K562 (cell line): ENCODE results near the gene SUMO3. TPM values are rescaled to one million over a fixed set of nuclear protein-coding genes. Genes with fewer than 3 reads are reported as not detected.
A peak's percentile ranks its signal among the peaks of the same experiment; 100 is the strongest.

Experiments
- ATF6 ChIP-seq: sonication (generic); formaldehyde crosslinking; IDR thresholded peaks from 2 replicates; pipeline ENCODE4 v1.4.0; 2020; ENCODE audit warnings: mild to moderate bottlenecking, missing genetic modification reagents
- CHD4 ChIP-seq: fragments of 200-600 bp; sonication (generic); IDR thresholded peaks from 3 replicates; pipeline ENCODE4 v1.6.1; 2012; ENCODE audit warnings: low read depth, mild to moderate bottlenecking, mixed read lengths, low read length, inconsistent platforms; ENCODE audit not compliant: insufficient read depth, insufficient replicate concordance, poor library complexity, severe bottlenecking
- CREB1 ChIP-seq, 2 experiments: sonication (generic) in 1 of 2; formaldehyde crosslinking in 1 of 2; IDR thresholded peaks; 2 replicates each; pipeline versions ENCODE4 v1.6.1 to v1.8.0; 2012 to 2022; ENCODE audit warnings: inconsistent platforms in 1 of 2, mild to moderate bottlenecking in 1 of 2, missing genetic modification reagents in 1 of 2, moderate library complexity in 1 of 2
- EP300 ChIP-seq: IDR thresholded peaks from 2 replicates; pipeline ENCODE4 v1.6.1; 2012; ENCODE audit warnings: low read length, improper control_type of control experiment
- HOXB6 ChIP-seq: fragments of 250-450 bp; sonication (Bioruptor Pico); IDR thresholded peaks from 2 replicates; pipeline ENCODE4 v1.5.1; 2022; ENCODE audit warnings: mild to moderate bottlenecking, borderline replicate concordance
- ID3 ChIP-seq, 2 experiments: fragments of 250-450 bp in 1 of 2; fragments of 450-650 bp in 1 of 2; sonication (Bioruptor Pico) in 1 of 2; IDR thresholded peaks; 2 replicates each; pipeline versions ENCODE4 v1.6.1 to v1.8.0; 2016 to 2021; ENCODE audit warnings: mild to moderate bottlenecking in 2 of 2, moderate library complexity in 2 of 2, missing compliant biosample characterization in 1 of 2, missing genetic modification characterization in 1 of 2
- KAT7 ChIP-seq: sonication (generic); formaldehyde crosslinking; IDR thresholded peaks from 2 replicates; pipeline ENCODE4 v1.8.0; 2022; ENCODE audit warnings: missing genetic modification reagents, mild to moderate bottlenecking, borderline replicate concordance
- MAZ ChIP-seq, 2 experiments: fragments of 450-650 bp in 1 of 2; sonication (generic) in 1 of 2; formaldehyde crosslinking; IDR thresholded peaks in 1 of 2; conservative IDR thresholded peaks in 1 of 2; 2 replicates each; pipeline versions ENCODE4 v1.4.0 to v1.5.0; 2020; ENCODE audit warnings: mild to moderate bottlenecking in 1 of 2, missing genetic modification reagents in 1 of 2
- RHOXF2B ChIP-seq: fragments of 250-450 bp; sonication (Bioruptor Pico); conservative IDR thresholded peaks from 2 replicates; pipeline ENCODE4 v1.5.1; 2021
- SETDB1 ChIP-seq: IDR thresholded peaks from one replicate; pipeline ENCODE4 v1.6.1; 2012; ENCODE audit warnings: low read length, control low read depth, inconsistent platforms
- TCFL5 ChIP-seq: fragments of 250-450 bp; sonication (Bioruptor Pico); conservative IDR thresholded peaks from 2 replicates; pipeline ENCODE4 v1.6.1; 2021; ENCODE audit warnings: mild to moderate bottlenecking, moderate library complexity, matching md5 sums
- TRIM24 ChIP-seq, 2 experiments: fragments of 450-650 bp; IDR thresholded peaks; 2 replicates each; pipeline ENCODE4 v1.6.1; 2016
- ZNF174 ChIP-seq: fragments of 250-450 bp; sonication (Bioruptor Pico); IDR thresholded peaks from 2 replicates; pipeline ENCODE4 v1.4.0; 2020; ENCODE audit warnings: mild to moderate bottlenecking
- ZNF436 ChIP-seq: fragments of 250-450, 450-650 bp; sonication (Bioruptor Pico); formaldehyde crosslinking; IDR thresholded peaks from 2 replicates; pipeline ENCODE4 v1.7.0; 2020; ENCODE audit warnings: mild to moderate bottlenecking
- ZNF449 ChIP-seq: fragments of 250-450 bp; sonication (Bioruptor Pico); IDR thresholded peaks from 2 replicates; pipeline ENCODE4 v1.8.0; 2022; ENCODE audit warnings: moderate library complexity, mild to moderate bottlenecking, inconsistent platforms
- ZNF766 ChIP-seq: fragments of 200-800 bp; sonication (Bioruptor generic); conservative IDR thresholded peaks from 2 replicates; pipeline ENCODE4 v1.6.1; 2016; ENCODE audit warnings: missing genetic modification characterization, missing compliant biosample characterization
- polyA plus RNA-seq, 8 experiments: library from polyadenylated mRNA; depleted of rRNA in 4 of 8; stranded (reverse) in 5 of 8; unstranded in 3 of 8; fragments of >200 nt; fragmentation: Nextera tagmentation in 2 of 8; fragmentation: Illumina TruSeq in 1 of 8; extraction: Ambion mirVana in 2 of 8; extraction: Trizol in 1 of 8; gene quantifications; 2 replicates each; pipeline versions ENCODE4 v1.2.1 to v1.2.3, GENCODE V29; 2011 to 2014; ENCODE audit warnings: inconsistent platforms in 1 of 8, missing spikeins in 1 of 8
- total RNA-seq, 7 experiments: library from RNA; depleted of rRNA in 6 of 7; stranded (reverse); fragments of >200 nt in 6 of 7; fragmentation: Illumina TruSeq in 2 of 7; extraction: Trizol in 2 of 7; gene quantifications; 2 replicates each; pipeline versions ENCODE4 v1.2.1 to v1.2.3, GENCODE V29; 2011 to 2021; ENCODE audit warnings: low replicate concordance in 1 of 7
- TF ChIP-seq, protein P1 (sequence below): fragments of 250-450 bp; sonication (Bioruptor Pico); IDR thresholded peaks from 2 replicates; pipeline ENCODE4 v1.4.0; 2020

Gene SUMO3
- total and polyA plus RNA-seq, 9 of the 15 experiments (the other 6 are each of a cell fraction or from before 2014, with no cell fraction given), result 13.9 to 143 (median 113) TPM

GRCh38 chr21:44854391-44854663, 36.5 kb upstream of the SUMO3 start (continued):
- TF ChIP-seq CREB1 (IDR thresholded peaks at IDR 0.05) (peak; percentile 7; the same call in 1 of the 2 replicates), CREB1 (CRISPR knock-in tag; IDR thresholded peaks at IDR 0.05) (peak; percentile 63; the same call in 1 of the 2 replicates), TCFL5 (0 out of 2 replicates have a peak, but pooled peaks have one; percentile 10), ATF6 (peak; percentile 58; the same call in 1 of the 2 replicates), TRIM24 (IDR thresholded peaks at IDR 0.05) (no peak), KAT7 (CRISPR knock-in tag) (peak; percentile 90; the same call in 1 of the 2 replicates), CHD4 (peak; percentile 29), EP300 (peak; percentile 20; the same call in 1 of the 2 replicates), HOXB6 (CRISPR knock-in tag) (no peak), SETDB1 (no peak), RHOXF2B (CRISPR knock-in tag) (no peak), ZNF766 (CRISPR knock-in tag) (peak; percentile 4; the same call in 1 of the 2 replicates), ZNF436 (no peak), MAZ (CRISPR knock-in tag; conservative IDR thresholded peaks at IDR 0.05 in 1 of 2, IDR thresholded peaks at IDR 0.05 in 1 of 2) (no peak), ID3 (CRISPR knock-in tag; IDR thresholded peaks at IDR 0.05) (no peak), ID3 (tag; IDR thresholded peaks at IDR 0.05) (no peak), ZNF449 (CRISPR knock-in tag) (no peak), ZNF174 (CRISPR knock-in tag) (no peak)
- TF ChIP-seq, protein P1, sequence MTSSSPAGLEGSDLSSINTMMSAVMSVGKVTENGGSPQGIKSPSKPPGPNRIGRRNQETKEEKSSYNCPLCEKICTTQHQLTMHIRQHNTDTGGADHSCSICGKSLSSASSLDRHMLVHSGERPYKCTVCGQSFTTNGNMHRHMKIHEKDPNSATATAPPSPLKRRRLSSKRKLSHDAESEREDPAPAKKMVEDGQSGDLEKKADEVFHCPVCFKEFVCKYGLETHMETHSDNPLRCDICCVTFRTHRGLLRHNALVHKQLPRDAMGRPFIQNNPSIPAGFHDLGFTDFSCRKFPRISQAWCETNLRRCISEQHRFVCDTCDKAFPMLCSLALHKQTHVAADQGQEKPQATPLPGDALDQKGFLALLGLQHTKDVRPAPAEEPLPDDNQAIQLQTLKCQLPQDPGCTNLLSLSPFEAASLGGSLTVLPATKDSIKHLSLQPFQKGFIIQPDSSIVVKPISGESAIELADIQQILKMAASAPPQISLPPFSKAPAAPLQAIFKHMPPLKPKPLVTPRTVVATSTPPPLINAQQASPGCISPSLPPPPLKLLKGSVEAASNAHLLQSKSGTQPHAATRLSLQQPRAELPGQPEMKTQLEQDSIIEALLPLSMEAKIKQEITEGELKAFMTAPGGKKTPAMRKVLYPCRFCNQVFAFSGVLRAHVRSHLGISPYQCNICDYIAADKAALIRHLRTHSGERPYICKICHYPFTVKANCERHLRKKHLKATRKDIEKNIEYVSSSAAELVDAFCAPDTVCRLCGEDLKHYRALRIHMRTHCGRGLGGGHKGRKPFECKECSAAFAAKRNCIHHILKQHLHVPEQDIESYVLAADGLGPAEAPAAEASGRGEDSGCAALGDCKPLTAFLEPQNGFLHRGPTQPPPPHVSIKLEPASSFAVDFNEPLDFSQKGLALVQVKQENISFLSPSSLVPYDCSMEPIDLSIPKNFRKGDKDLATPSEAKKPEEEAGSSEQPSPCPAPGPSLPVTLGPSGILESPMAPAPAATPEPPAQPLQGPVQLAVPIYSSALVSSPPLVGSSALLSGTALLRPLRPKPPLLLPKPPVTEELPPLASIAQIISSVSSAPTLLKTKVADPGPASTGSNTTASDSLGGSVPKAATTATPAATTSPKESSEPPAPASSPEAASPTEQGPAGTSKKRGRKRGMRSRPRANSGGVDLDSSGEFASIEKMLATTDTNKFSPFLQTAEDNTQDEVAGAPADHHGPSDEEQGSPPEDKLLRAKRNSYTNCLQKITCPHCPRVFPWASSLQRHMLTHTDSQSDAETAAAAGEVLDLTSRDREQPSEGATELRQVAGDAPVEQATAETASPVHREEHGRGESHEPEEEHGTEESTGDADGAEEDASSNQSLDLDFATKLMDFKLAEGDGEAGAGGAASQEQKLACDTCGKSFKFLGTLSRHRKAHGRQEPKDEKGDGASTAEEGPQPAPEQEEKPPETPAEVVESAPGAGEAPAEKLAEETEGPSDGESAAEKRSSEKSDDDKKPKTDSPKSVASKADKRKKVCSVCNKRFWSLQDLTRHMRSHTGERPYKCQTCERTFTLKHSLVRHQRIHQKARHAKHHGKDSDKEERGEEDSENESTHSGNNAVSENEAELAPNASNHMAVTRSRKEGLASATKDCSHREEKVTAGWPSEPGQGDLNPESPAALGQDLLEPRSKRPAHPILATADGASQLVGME (CRISPR knock-in tag), result no peak
